IMR-90 (cell line): ENCODE data around the gene DOCK2. TPM values are rescaled to one million over a fixed set of nuclear protein-coding genes. Genes with fewer than 3 reads are reported as not detected.

Experiments
- ATAC-seq: fragments of 200-7000 bp; cut with Tn5 transposase; 2 replicates; pipeline ENCODE4 v1.9.1; 2020; ENCODE audit warnings: low read depth, mild to moderate bottlenecking, moderate library complexity
- BruUV-seq: library from RNA; stranded (reverse); fragments of 400-500 nt; replicated peaks from 2 replicates; lab custom pipeline; 2021; lab: Mats Ljungman, UMichigan
- CTCF ChIA-PET: fragments of 300-600 bp; formaldehyde crosslinking; extraction: SDS; loops from one replicate; lab custom pipeline; 2021; ENCODE audit warnings: antibody characterized with exemption; lab: Yijun Ruan, JAX
- POLR2A ChIA-PET: fragments of 300-600 bp; sonication (Branson Sonifier 250); formaldehyde crosslinking; loops from one replicate; lab custom pipeline; 2022; ENCODE audit warnings: antibody characterized with exemption; ENCODE audit not compliant: unreplicated experiment; lab: Charles Lee
- DNase-seq: peaks from one replicate; pipeline ENCODE4 v3.0.0; 2013
- H2AFZ ChIP-seq: replicated peaks from 2 replicates; pipeline ENCODE3; 2013; ENCODE audit warnings: low read length, mild to moderate bottlenecking; ENCODE audit not compliant: poor library complexity
- H2AK5ac ChIP-seq: 2 replicates; pipeline ENCODE4 v1.6.1; 2013; ENCODE audit warnings: low read depth, low read length, inconsistent platforms
- H2AK9ac ChIP-seq: replicated peaks from 2 replicates; pipeline ENCODE3; 2013; ENCODE audit warnings: mild to moderate bottlenecking, low read depth, low read length, moderate library complexity; ENCODE audit not compliant: poor library complexity
- H2BK120ac ChIP-seq: 2 replicates; pipeline ENCODE4 v1.6.1; 2013; ENCODE audit warnings: low read depth, low read length, inconsistent platforms
- H2BK15ac ChIP-seq: 3 replicates; pipeline ENCODE4 v1.6.1; 2013; ENCODE audit warnings: low read depth, low read length, inconsistent platforms
- H2BK20ac ChIP-seq: 2 replicates; pipeline ENCODE4 v1.6.1; 2013; ENCODE audit warnings: low read depth, mild to moderate bottlenecking, inconsistent platforms, low read length, moderate library complexity
- H2BK5ac ChIP-seq: 2 replicates; pipeline ENCODE4 v1.6.1; 2013; ENCODE audit warnings: mild to moderate bottlenecking, low read depth, low read length, inconsistent platforms; ENCODE audit not compliant: poor library complexity, severe bottlenecking
- H3K14ac ChIP-seq: replicated peaks from 2 replicates; pipeline ENCODE4 v1.6.1; 2013; ENCODE audit warnings: low read depth, low read length, inconsistent platforms
- H3K18ac ChIP-seq: 2 replicates; pipeline ENCODE4 v1.6.1; 2013; ENCODE audit warnings: low read depth, low read length, control low read depth
- H3K23ac ChIP-seq: 2 replicates; pipeline ENCODE4 v1.6.1; 2013; ENCODE audit warnings: low read depth, low read length, inconsistent platforms
- H3K27ac ChIP-seq: 2 replicates; pipeline ENCODE4 v1.5.1; 2013; ENCODE audit warnings: mild to moderate bottlenecking, control low read depth, low read length; ENCODE audit not compliant: insufficient read depth
- H3K27me3 ChIP-seq: 2 replicates; pipeline ENCODE4 v1.6.1; 2013; ENCODE audit warnings: low read length; ENCODE audit not compliant: control insufficient read depth, insufficient read depth
- H3K36me3 ChIP-seq: 2 replicates; pipeline ENCODE4 v1.6.1; 2013; ENCODE audit warnings: low read length, mixed read lengths; ENCODE audit not compliant: control insufficient read depth, insufficient read depth
- H3K4ac ChIP-seq: 2 replicates; pipeline ENCODE4 v1.6.1; 2013; ENCODE audit warnings: low read depth, low read length, inconsistent platforms
- H3K4me1 ChIP-seq: 2 replicates; pipeline ENCODE4 v1.6.1; 2013; ENCODE audit warnings: low read length, mixed read lengths; ENCODE audit not compliant: control insufficient read depth, insufficient read depth
- H3K4me2 ChIP-seq: 2 replicates; pipeline ENCODE4 v1.6.1; 2013; ENCODE audit warnings: low read depth, mild to moderate bottlenecking, control low read depth, low read length, moderate library complexity
- H3K4me3 ChIP-seq: 2 replicates; pipeline ENCODE4 v1.5.1; 2013; ENCODE audit warnings: low read depth, mild to moderate bottlenecking, control low read depth, low read length, moderate library complexity; ENCODE audit not compliant: insufficient read depth
- H3K56ac ChIP-seq: 2 replicates; pipeline ENCODE4 v1.6.1; 2013; ENCODE audit warnings: low read length, inconsistent platforms; ENCODE audit not compliant: insufficient read depth; ENCODE audit errors: extremely low read depth
- H3K79me1 ChIP-seq, 2 experiments: 2 replicates each; pipeline ENCODE4 v1.6.1; 2013; ENCODE audit warnings: low read length in 2 of 2, inconsistent platforms in 1 of 2, low read depth in 1 of 2
- H3K9ac ChIP-seq: 2 replicates; pipeline ENCODE4 v1.6.1; 2013; ENCODE audit warnings: low read depth, low read length, control low read depth
- H3K9me1 ChIP-seq: 2 replicates; pipeline ENCODE4 v1.6.1; 2013; ENCODE audit warnings: low read length, inconsistent platforms; ENCODE audit not compliant: insufficient read depth
- H3K9me3 ChIP-seq: 2 replicates; pipeline ENCODE4 v1.6.1; 2013; ENCODE audit warnings: low read length; ENCODE audit not compliant: control insufficient read depth, insufficient read depth
- H4K20me1 ChIP-seq: 2 replicates; pipeline ENCODE4 v1.6.1; 2013; ENCODE audit warnings: low read length, inconsistent platforms; ENCODE audit not compliant: insufficient read depth
- H4K5ac ChIP-seq: 2 replicates; pipeline ENCODE4 v1.6.1; 2013; ENCODE audit warnings: mild to moderate bottlenecking, low read depth, low read length, control low read depth
- H4K8ac ChIP-seq, 2 experiments: 2 replicates each; pipeline ENCODE4 v1.6.1; 2013; ENCODE audit warnings: low read depth in 2 of 2, low read length in 2 of 2, control low read depth in 1 of 2, inconsistent platforms in 1 of 2
- H4K91ac ChIP-seq: 2 replicates; pipeline ENCODE4 v1.6.1; 2013; ENCODE audit warnings: low read depth, low read length, inconsistent platforms; ENCODE audit not compliant: insufficient read depth
- CEBPB ChIP-seq: IDR thresholded peaks from 2 replicates; pipeline ENCODE4 v1.6.1; 2012; ENCODE audit warnings: low read depth, low read length, improper control_type of control experiment
- CHD1 ChIP-seq: IDR thresholded peaks from 2 replicates; pipeline ENCODE4 v1.6.1; 2012; ENCODE audit warnings: low read depth, low read length, improper control_type of control experiment
- MAZ ChIP-seq: IDR thresholded peaks from 2 replicates; pipeline ENCODE4 v1.6.1; 2012; ENCODE audit warnings: low read depth, mild to moderate bottlenecking, low read length, improper control_type of control experiment, moderate library complexity, borderline replicate concordance
- MXI1 ChIP-seq: IDR thresholded peaks from 2 replicates; pipeline ENCODE4 v1.6.1; 2012; ENCODE audit warnings: low read depth, mild to moderate bottlenecking, low read length, moderate library complexity, borderline replicate concordance
- NFE2L2 ChIP-seq: fragments of 150-350 bp; IDR thresholded peaks from 2 replicates; pipeline ENCODE4 v1.6.1; 2016; ENCODE audit warnings: low read depth, mild to moderate bottlenecking, low read length
- POLR2A ChIP-seq: IDR thresholded peaks from 2 replicates; pipeline ENCODE4 v1.6.1; 2012; ENCODE audit warnings: mild to moderate bottlenecking, low read depth, low read length
- RCOR1 ChIP-seq: IDR thresholded peaks from 2 replicates; pipeline ENCODE4 v1.6.1; 2012; ENCODE audit warnings: mild to moderate bottlenecking, low read length, improper control_type of control experiment; ENCODE audit not compliant: insufficient replicate concordance
- WGBS, 2 experiments: methylation state at CpG; one replicate each; pipeline versions ENCODE4 v1.1.5 to v1.1.7; 2013; ENCODE audit warnings: missing lambda C conversion rate in 2 of 2; ENCODE audit not compliant: insufficient read length in 1 of 2; ENCODE audit errors: extremely low coverage in 2 of 2; 5-methylcytosine and 5-hydroxymethylcytosine counted together
- dilution Hi-C: fragments of 300-500 bp; cut with HindIII; formaldehyde crosslinking; loops from one replicate; pipeline ENCODE4 v1.14.3; 2018; ENCODE audit warnings: low sequenced_read_pairs; ENCODE audit not compliant: unreplicated experiment
- in situ Hi-C: fragments of 300-500 bp; cut with MboI; formaldehyde crosslinking; loops from 3 replicates; pipeline ENCODE4 v1.14.3; 2019; ENCODE audit warnings: low sequenced_read_pairs, inconsistent platforms, mixed read lengths
- intact Hi-C: fragments of 100-400 bp; cut with micrococcal nuclease; formaldehyde crosslinking; loops from 2 replicates; pipeline ENCODE4 v1.10.0; 2022
- polyA plus RNA-seq, 3 experiments: library from polyadenylated mRNA; depleted of rRNA; stranded (reverse); fragments of >200 nt; gene quantifications; 2 replicates each; pipeline ENCODE4 v1.2.3, GENCODE V29; 2012; ENCODE audit warnings: low replicate concordance in 1 of 3
- total RNA-seq: library from RNA; depleted of rRNA; stranded (reverse); fragments of >200 nt; gene quantifications from 2 replicates; pipeline ENCODE4 v1.2.3, GENCODE V29; 2012
- TF ChIP-seq, protein P1 (sequence below): conservative IDR thresholded peaks from 2 replicates; pipeline ENCODE4 v1.5.1; 2012; ENCODE audit warnings: mild to moderate bottlenecking, low read depth, low read length, improper control_type of control experiment
- TF ChIP-seq, protein P2 (sequence below): fragments of 150-350 bp; IDR thresholded peaks from 2 replicates; pipeline ENCODE4 v1.6.1; 2016; ENCODE audit warnings: low read depth, mild to moderate bottlenecking, low read length, moderate library complexity, borderline replicate concordance

The DOCK2 gene
- total and polyA plus RNA-seq, 2 of the 4 experiments (the other 2 are of a cell fraction) = 0.72 to 3.0 TPM

DNA sequence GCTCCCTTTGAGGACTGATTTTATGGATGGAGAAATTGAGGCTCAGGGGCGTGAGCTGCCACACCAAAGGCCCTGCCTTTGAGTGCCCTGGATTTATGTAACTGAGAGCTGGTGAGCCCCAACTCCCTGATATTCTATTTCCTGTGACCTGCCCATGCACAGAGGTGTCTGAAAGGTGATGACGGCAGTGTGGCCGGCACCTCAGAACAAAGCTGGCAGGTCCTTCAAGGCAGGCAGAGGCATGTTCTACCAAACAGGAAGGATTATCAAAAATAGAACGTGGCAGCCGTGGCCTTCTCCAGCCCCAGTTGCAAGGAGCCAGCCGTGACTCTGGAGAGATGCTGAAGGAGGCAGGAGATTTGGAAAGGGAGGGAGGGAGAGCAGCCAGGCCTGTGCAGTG is 307.0 kb downstream of the DOCK2 start:
- Histone ChIP-seq H4K5ac (no peak overlapping the region; the same call in 1 of the 2 replicates), H3K56ac (no peak overlapping the region), H3K4me2 (no peak overlapping the region), H2BK20ac (0 out of 2 replicates have a peak overlapping the region, but pooled peaks have one; percentile 68), H2AFZ (no peak overlapping the region), H3K9me1 (peaks cover 21% of the 10 kb centered on the region), H3K4me1 (peaks cover 14% of the 10 kb centered on the region), H3K4ac (peak overlapping the region; percentile 10; the same call in 1 of the 2 replicates), H2BK120ac (no peak overlapping the region; the same call in none of the 2 replicates), H3K18ac (no peak overlapping the region), H2BK5ac (no peak overlapping the region), H3K9me3 (no peaks in the 10 kb centered on the region), H3K23ac (no peak overlapping the region; the same call in 1 of the 2 replicates), H3K27me3 (no peaks in the 10 kb centered on the region), H3K14ac (no peak overlapping the region), H3K79me1 (peaks cover 23 to 59% of the 10 kb centered on the region in 2 experiments; a peak in 3 of 4 replicates), H3K9ac (no peak overlapping the region), H4K8ac (peak overlapping the region in 1 of 2 experiments; percentile 87; a peak in 2 of 4 replicates), H3K36me3 (no peaks in the 10 kb centered on the region), H2AK9ac (peak overlapping the region; percentile 2), H2AK5ac (0 out of 2 replicates have a peak overlapping the region, but pooled peaks have one; percentile 16), H3K4me3 (no peak overlapping the region), H2BK15ac (no peak overlapping the region), H4K91ac (no peak overlapping the region; the same call in 1 of the 2 replicates), H4K20me1 (no peaks in the 10 kb centered on the region), H3K27ac (no peak overlapping the region)
- in situ Hi-C loops = no loop called here
- 85% methylated on average over 3 of the region's 6 CpGs; no CpG with 5 or more reads in 1 of the 2 experiments for WGBS, 2 experiments
- ChIA-PET CTCF (interaction anchor here (0.6 to 2.0 kb wide), 2 partner anchors 36 to 143 kb away, joined by 3 to 8 read pairs; partner anchors contain the start of gene INSYN2B), POLR2A (no interaction called here)
- dilution Hi-C loops = no loop called here
- intact Hi-C loops = loop anchor here (10.0 kb wide), 1 partner anchor 139 kb away; no protein-coding TSS in a partner anchor
- TF ChIP-seq MXI1 = no peak
- TF ChIP-seq MAZ = no peak
- no peak for TF ChIP-seq NFE2L2
- TF ChIP-seq POLR2A = no peak
- TF ChIP-seq RCOR1 = no peak
- TF ChIP-seq CEBPB = no peak
- no peak for TF ChIP-seq CHD1
- TF ChIP-seq, protein P1, sequence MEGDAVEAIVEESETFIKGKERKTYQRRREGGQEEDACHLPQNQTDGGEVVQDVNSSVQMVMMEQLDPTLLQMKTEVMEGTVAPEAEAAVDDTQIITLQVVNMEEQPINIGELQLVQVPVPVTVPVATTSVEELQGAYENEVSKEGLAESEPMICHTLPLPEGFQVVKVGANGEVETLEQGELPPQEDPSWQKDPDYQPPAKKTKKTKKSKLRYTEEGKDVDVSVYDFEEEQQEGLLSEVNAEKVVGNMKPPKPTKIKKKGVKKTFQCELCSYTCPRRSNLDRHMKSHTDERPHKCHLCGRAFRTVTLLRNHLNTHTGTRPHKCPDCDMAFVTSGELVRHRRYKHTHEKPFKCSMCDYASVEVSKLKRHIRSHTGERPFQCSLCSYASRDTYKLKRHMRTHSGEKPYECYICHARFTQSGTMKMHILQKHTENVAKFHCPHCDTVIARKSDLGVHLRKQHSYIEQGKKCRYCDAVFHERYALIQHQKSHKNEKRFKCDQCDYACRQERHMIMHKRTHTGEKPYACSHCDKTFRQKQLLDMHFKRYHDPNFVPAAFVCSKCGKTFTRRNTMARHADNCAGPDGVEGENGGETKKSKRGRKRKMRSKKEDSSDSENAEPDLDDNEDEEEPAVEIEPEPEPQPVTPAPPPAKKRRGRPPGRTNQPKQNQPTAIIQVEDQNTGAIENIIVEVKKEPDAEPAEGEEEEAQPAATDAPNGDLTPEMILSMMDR = no peak
- TF ChIP-seq, protein P2, sequence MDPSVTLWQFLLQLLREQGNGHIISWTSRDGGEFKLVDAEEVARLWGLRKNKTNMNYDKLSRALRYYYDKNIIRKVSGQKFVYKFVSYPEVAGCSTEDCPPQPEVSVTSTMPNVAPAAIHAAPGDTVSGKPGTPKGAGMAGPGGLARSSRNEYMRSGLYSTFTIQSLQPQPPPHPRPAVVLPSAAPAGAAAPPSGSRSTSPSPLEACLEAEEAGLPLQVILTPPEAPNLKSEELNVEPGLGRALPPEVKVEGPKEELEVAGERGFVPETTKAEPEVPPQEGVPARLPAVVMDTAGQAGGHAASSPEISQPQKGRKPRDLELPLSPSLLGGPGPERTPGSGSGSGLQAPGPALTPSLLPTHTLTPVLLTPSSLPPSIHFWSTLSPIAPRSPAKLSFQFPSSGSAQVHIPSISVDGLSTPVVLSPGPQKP = no peak
- DNase-seq = no peak
- ATAC-seq = no peak
- no TSS peak for BruUV-seq
